H1 (cell line): Measurements from ENCODE around the gene MYH3.

Source experiments
- EP300 ChIP-seq, 2 experiments: IDR thresholded peaks; 1 replicate in 1 of 2; 2 replicates in 1 of 2; pipeline ENCODE4 v1.6.1; 2011 to 2012; ENCODE audit warnings: low read depth in 2 of 2, low read length in 2 of 2, mild to moderate bottlenecking in 2 of 2, borderline replicate concordance in 1 of 2, inconsistent platforms in 1 of 2, moderate library complexity in 1 of 2
- HDAC2 ChIP-seq, 2 experiments: fragments of 300-600 bp in 1 of 2; sonication (generic) in 1 of 2; IDR thresholded peaks; 2 replicates each; pipeline ENCODE4 v1.6.1; 2011 to 2012; ENCODE audit warnings: low read depth in 2 of 2, low read length in 2 of 2, mild to moderate bottlenecking in 2 of 2, moderate library complexity in 2 of 2, borderline replicate concordance in 1 of 2, inconsistent platforms in 1 of 2
- RXRA ChIP-seq: IDR thresholded peaks from 2 replicates; pipeline ENCODE4 v1.6.1; 2011; ENCODE audit warnings: low read depth, mild to moderate bottlenecking, low read length, moderate library complexity; ENCODE audit not compliant: insufficient read depth
- TAF1 ChIP-seq: IDR thresholded peaks from 2 replicates; pipeline ENCODE4 v1.6.1; 2011; ENCODE audit warnings: mild to moderate bottlenecking, low read depth, low read length
- TF ChIP-seq, protein P1 (sequence below), 3 experiments: IDR thresholded peaks; 1 replicate in 2 of 3; 2 replicates in 1 of 3; pipeline versions ENCODE4 v1.5.1 to v1.6.1; 2011; ENCODE audit warnings: low read length in 3 of 3, mild to moderate bottlenecking in 3 of 3, inconsistent platforms in 2 of 3, low read depth in 1 of 3, moderate library complexity in 1 of 3; ENCODE audit not compliant: insufficient read depth in 1 of 3; ENCODE audit errors: control extremely low read depth in 1 of 3
- TF ChIP-seq, protein P2 (sequence below): IDR thresholded peaks from 2 replicates; pipeline ENCODE4 v1.6.1; 2012; ENCODE audit warnings: inconsistent platforms

DNA sequence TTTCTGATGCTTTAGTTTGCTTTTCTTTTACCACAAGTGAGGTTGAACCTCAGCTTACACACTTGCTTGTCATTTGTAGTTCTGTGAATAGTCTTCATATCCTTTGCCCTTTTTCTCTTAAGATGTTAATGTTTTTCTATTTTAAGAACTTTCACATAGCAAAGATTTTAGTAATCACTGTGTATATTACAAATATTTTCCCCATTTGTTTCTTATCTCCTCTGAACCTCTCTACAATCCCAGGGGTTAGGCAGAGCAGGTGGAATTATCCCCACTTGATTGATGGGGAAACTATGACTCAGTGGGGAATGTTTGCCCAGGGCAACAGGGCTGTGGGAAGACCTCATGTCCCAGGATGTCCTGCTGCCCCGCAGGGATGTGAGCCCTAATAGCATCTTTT, 11.7 kb upstream of the MYH3 start:
- no peak for TF ChIP-seq HDAC2 (IDR thresholded peaks at IDR 0.05; ENCODE audit: borderline replicate concordance in 1 of 2, low read depth in 2 of 2, low read length in 2 of 2)
- TF ChIP-seq, protein P1, sequence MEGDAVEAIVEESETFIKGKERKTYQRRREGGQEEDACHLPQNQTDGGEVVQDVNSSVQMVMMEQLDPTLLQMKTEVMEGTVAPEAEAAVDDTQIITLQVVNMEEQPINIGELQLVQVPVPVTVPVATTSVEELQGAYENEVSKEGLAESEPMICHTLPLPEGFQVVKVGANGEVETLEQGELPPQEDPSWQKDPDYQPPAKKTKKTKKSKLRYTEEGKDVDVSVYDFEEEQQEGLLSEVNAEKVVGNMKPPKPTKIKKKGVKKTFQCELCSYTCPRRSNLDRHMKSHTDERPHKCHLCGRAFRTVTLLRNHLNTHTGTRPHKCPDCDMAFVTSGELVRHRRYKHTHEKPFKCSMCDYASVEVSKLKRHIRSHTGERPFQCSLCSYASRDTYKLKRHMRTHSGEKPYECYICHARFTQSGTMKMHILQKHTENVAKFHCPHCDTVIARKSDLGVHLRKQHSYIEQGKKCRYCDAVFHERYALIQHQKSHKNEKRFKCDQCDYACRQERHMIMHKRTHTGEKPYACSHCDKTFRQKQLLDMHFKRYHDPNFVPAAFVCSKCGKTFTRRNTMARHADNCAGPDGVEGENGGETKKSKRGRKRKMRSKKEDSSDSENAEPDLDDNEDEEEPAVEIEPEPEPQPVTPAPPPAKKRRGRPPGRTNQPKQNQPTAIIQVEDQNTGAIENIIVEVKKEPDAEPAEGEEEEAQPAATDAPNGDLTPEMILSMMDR (IDR thresholded peaks at IDR 0.05; ENCODE audit: control extremely low read depth in 1 of 3, insufficient read depth in 1 of 3, low read depth in 1 of 3, low read length in 3 of 3), result no peak
- TF ChIP-seq EP300 (IDR thresholded peaks at IDR 0.05; ENCODE audit: borderline replicate concordance in 1 of 2, low read depth in 2 of 2, low read length in 2 of 2), result no peak
- TF ChIP-seq, protein P2, sequence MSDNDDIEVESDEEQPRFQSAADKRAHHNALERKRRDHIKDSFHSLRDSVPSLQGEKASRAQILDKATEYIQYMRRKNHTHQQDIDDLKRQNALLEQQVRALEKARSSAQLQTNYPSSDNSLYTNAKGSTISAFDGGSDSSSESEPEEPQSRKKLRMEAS, result no peak
- no peak for TF ChIP-seq RXRA
- no peak for TF ChIP-seq TAF1
